ENCODE results near the gene RFTN1. TPM values are rescaled to one million over a fixed set of nuclear protein-coding genes. Genes with fewer than 3 reads are reported as not detected.

RFTN1 gene
- polyA plus RNA-seq, 2 of the 4 experiments (the other 2 are of a cell fraction) = 1.8 to 3.7 TPM

DNA sequence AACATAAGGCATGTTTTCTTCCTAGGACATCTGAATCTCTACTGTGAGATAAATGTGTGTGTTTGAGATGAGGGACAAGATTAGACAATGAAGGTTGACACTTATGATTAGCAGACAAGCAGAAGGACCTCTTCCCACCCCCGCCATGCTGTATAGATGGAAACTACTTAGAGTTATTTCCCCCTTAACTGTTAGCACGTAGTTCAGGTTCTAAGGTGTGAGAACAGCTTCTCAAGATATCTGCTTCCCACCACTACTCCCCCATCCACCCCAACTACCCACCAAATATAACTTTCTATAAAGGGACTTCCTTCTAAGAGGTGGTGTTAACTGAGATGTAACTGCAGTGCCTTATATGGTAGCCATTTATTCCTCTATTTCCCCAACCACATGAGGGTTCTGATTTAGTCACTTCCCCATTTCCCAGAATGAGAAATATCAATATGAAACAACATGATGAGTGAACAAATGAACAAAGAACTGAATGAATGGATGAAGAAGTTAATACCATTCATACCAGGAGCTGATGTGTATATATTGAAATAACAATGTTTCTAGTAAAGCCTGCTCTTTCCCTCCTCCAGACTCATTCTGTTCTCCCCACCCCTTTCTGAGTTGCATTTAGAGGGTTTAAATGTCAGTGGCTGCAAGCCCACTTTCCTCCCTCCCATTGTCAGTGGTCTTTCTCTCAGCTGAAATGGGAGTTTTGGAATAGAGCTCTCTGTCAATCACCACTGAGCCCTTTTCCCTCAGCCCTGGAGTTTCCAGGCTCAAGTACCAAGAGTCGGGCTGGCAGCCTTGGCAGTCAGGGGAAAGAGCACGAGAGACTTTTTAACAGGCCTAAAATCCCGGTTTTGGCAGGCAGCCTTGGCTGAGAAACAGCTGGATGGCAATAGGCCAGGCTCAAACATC is 7.7 kb upstream of the RFTN1 start:
- no peak overlapping the region for H3K27ac ChIP-seq
- ChIA-PET CTCF (interaction anchor here (0.6 to 1.2 kb wide), 3 partner anchors 10 to 253 kb away, joined by 3 to 6 read pairs (median 3); no protein-coding TSS in a partner anchor), POLR2A (no interaction called here)
- H3K4me3 ChIP-seq = no peak overlapping the region
- H3K4me1 ChIP-seq = no peaks in the 10 kb centered on the region
- ATAC-seq (no peak), DNase-seq (ENCODE audit: low read depth in 1 of 2, low spot score in 1 of 2) (no peak), FAIRE-seq (no peak)
- WGBS (ENCODE audit: missing lambda C conversion rate) = 4% methylated on average over 5 of the region's 5 CpGs
- peaks cover 28% of the 10 kb centered on the region for H3K9me3 ChIP-seq
- no peak for TF ChIP-seq POLR2A (IDR thresholded peaks at IDR 0.05; ENCODE audit: low read length)
- TF ChIP-seq MAFK (IDR thresholded peaks at IDR 0.05; ENCODE audit: partially characterized antibody) = no peak
- no peak for TF ChIP-seq ZSCAN20 (CRISPR knock-in tag; IDR thresholded peaks at IDR 0.05)
- no peak for TF ChIP-seq KDM1A (IDR thresholded peaks at IDR 0.05; ENCODE audit: low read depth)
- no peak for TF ChIP-seq ESRRA (IDR thresholded peaks at IDR 0.05; ENCODE audit: borderline replicate concordance, low read length)
- TF ChIP-seq RARB (CRISPR knock-in tag; IDR thresholded peaks at IDR 0.05) = no peak
- TF ChIP-seq, protein P1, sequence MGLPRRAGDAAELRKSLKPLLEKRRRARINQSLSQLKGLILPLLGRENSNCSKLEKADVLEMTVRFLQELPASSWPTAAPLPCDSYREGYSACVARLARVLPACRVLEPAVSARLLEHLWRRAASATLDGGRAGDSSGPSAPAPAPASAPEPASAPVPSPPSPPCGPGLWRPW (IDR thresholded peaks at IDR 0.05) = no peak
- no peak for TF ChIP-seq FOXS1 (CRISPR knock-in tag; IDR thresholded peaks at IDR 0.05)
- TF ChIP-seq REST (IDR thresholded peaks at IDR 0.05) = no peak
- TF ChIP-seq MYC (IDR thresholded peaks at IDR 0.05; ENCODE audit: borderline replicate concordance, low read length) = no peak
- TF ChIP-seq CHD2 (IDR thresholded peaks at IDR 0.05; ENCODE audit: low read length, partially characterized antibody) = no peak
- TF ChIP-seq SREBF2 (IDR thresholded peaks at IDR 0.05) = no peak
- no peak for TF ChIP-seq CBX8 (IDR thresholded peaks at IDR 0.05)
- no peak for TF ChIP-seq MAZ (IDR thresholded peaks at IDR 0.05; ENCODE audit: borderline replicate concordance, low read depth, low read length)
- TF ChIP-seq HDAC2 (IDR thresholded peaks at IDR 0.05) = no peak
- TF ChIP-seq HOXA7 (CRISPR knock-in tag; IDR thresholded peaks at IDR 0.05) = no peak
- no peak for TF ChIP-seq TFCP2L1 (CRISPR knock-in tag; IDR thresholded peaks at IDR 0.05)
- no peak for TF ChIP-seq SMC3 (IDR thresholded peaks at IDR 0.05)
- H3K4me2 ChIP-seq = no peak overlapping the region

GRCh38 chr3:16520241-16520969 is 6.9 kb upstream of the RFTN1 start:
- ATAC-seq (no peak), FAIRE-seq (no peak), DNase-seq (ENCODE audit: low read depth in 1 of 2, low spot score in 1 of 2) (no peak)
- no peak for TF ChIP-seq TP53 (CRISPR knock-in tag; IDR thresholded peaks at IDR 0.05)
- TF ChIP-seq RNF2 (IDR thresholded peaks at IDR 0.05; ENCODE audit: borderline replicate concordance, low read depth) = no peak
- no peak for TF ChIP-seq CBX2 (IDR thresholded peaks at IDR 0.05; ENCODE audit: borderline replicate concordance, low read depth)
- no peak for TF ChIP-seq HOXB5 (CRISPR knock-in tag; IDR thresholded peaks at IDR 0.05)
- no peak for TF ChIP-seq SMC3 (IDR thresholded peaks at IDR 0.05)
- no peak for TF ChIP-seq RFX5 (IDR thresholded peaks at IDR 0.05)
- TF ChIP-seq JUNB (IDR thresholded peaks at IDR 0.05) = no peak
- no peak for TF ChIP-seq ZSCAN20 (CRISPR knock-in tag; IDR thresholded peaks at IDR 0.05)
- no peak for TF ChIP-seq NR3C1 (IDR thresholded peaks at IDR 0.05)
- no peak for TF ChIP-seq FOSB (CRISPR knock-in tag; IDR thresholded peaks at IDR 0.05)
- TF ChIP-seq, protein P2, sequence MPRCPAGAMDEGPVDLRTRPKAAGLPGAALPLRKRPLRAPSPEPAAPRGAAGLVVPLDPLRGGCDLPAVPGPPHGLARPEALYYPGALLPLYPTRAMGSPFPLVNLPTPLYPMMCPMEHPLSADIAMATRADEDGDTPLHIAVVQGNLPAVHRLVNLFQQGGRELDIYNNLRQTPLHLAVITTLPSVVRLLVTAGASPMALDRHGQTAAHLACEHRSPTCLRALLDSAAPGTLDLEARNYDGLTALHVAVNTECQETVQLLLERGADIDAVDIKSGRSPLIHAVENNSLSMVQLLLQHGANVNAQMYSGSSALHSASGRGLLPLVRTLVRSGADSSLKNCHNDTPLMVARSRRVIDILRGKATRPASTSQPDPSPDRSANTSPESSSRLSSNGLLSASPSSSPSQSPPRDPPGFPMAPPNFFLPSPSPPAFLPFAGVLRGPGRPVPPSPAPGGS (IDR thresholded peaks at IDR 0.05) = no peak
- TF ChIP-seq EHMT2 (IDR thresholded peaks at IDR 0.05; ENCODE audit: low read depth) = no peak
- H3K27ac ChIP-seq = no peak overlapping the region
- ChIA-PET CTCF (interaction anchor here (1.1 kb wide), 1 partner anchor 9 kb away, joined by 3 read pairs; no protein-coding TSS in a partner anchor), POLR2A (no interaction called here)
- H3K4me2 ChIP-seq = no peak overlapping the region
- peaks cover 28% of the 10 kb centered on the region for H3K9me3 ChIP-seq
- 15% methylated on average over 4 of the region's 6 CpGs for WGBS (ENCODE audit: missing lambda C conversion rate)
- no peaks in the 10 kb centered on the region for H3K4me1 ChIP-seq
- H3K4me3 ChIP-seq = no peak overlapping the region
